Loucy (cell line): ENCODE data around the gene NETO2.

ENCODE experiments used
- EZH2phosphoT487 ChIP-seq: fragments of 200-600 bp; IDR thresholded peaks from 2 replicates; pipeline ENCODE4 v1.6.1; 2018; ENCODE audit warnings: antibody characterized with exemption, mild to moderate bottlenecking, moderate library complexity, borderline replicate concordance
- TF ChIP-seq, protein P1 (sequence below): fragments of 200-600 bp; sonication (generic); conservative IDR thresholded peaks from 2 replicates; pipeline ENCODE4 v1.5.1; 2014; ENCODE audit warnings: mild to moderate bottlenecking, antibody characterized with exemption, low read length

- TF ChIP-seq, protein P1, sequence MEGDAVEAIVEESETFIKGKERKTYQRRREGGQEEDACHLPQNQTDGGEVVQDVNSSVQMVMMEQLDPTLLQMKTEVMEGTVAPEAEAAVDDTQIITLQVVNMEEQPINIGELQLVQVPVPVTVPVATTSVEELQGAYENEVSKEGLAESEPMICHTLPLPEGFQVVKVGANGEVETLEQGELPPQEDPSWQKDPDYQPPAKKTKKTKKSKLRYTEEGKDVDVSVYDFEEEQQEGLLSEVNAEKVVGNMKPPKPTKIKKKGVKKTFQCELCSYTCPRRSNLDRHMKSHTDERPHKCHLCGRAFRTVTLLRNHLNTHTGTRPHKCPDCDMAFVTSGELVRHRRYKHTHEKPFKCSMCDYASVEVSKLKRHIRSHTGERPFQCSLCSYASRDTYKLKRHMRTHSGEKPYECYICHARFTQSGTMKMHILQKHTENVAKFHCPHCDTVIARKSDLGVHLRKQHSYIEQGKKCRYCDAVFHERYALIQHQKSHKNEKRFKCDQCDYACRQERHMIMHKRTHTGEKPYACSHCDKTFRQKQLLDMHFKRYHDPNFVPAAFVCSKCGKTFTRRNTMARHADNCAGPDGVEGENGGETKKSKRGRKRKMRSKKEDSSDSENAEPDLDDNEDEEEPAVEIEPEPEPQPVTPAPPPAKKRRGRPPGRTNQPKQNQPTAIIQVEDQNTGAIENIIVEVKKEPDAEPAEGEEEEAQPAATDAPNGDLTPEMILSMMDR = no peak
- TF ChIP-seq EZH2phosphoT487 = no peak
These were observed 99.6 kb downstream of the NETO2 start for GRCh38 chr16:47043970-47044684.
